DMS 273 (cell line): Measurements from ENCODE around the gene SLC22A24.
"Not testable (repeated sequence)": the region's sequence is repeated elsewhere in the genome, so short reads cannot be mapped to it uniquely, and the experiment has no call there.

ENCODE experiments used
- DNase-seq: peaks from one replicate; lab custom pipeline; 2025; ENCODE audit not compliant: unreplicated experiment; lab: John Stamatoyannopoulos, UW

The SLC22A24 gene, protein sequence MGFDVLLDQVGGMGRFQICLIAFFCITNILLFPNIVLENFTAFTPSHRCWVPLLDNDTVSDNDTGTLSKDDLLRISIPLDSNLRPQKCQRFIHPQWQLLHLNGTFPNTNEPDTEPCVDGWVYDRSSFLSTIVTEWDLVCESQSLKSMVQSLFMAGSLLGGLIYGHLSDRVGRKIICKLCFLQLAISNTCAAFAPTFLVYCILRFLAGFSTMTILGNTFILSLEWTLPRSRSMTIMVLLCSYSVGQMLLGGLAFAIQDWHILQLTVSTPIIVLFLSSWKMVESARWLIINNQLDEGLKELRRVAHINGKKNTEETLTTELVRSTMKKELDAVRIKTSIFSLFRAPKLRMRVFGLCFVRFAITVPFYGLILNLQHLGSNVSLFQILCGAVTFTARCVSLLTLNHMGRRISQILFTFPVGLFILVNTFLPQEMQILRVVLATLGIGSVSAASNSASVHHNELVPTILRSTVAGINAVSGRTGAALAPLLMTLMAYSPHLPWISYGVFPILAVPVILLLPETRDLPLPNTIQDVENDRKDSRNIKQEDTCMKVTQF

DNA sequence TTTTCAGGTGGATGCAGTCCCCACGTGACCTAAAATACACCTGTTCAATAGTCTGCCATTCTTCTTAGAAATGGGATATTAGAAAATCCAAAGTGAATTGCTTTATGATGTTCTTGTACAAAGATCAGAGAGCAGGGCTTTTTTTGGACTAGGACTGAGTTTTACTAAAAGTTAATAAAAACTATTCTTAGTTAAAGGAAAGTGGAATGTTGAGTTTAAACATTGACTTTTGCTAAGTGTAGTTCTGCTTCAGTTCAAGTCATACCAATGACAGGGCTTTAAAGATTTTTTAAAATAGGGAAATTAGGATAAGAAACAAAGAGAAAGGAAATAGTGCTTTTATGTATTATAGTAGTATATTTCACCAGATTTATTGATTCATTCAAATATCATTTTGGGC is at the start of gene SLC22A24:
Gene SLC22A24 (minus strand): TSS at position 101 of the 400 bp plus-strand sequence. CDS start 442 bp downstream, outside the sequence.
- DNase-seq = no peak

DNA sequence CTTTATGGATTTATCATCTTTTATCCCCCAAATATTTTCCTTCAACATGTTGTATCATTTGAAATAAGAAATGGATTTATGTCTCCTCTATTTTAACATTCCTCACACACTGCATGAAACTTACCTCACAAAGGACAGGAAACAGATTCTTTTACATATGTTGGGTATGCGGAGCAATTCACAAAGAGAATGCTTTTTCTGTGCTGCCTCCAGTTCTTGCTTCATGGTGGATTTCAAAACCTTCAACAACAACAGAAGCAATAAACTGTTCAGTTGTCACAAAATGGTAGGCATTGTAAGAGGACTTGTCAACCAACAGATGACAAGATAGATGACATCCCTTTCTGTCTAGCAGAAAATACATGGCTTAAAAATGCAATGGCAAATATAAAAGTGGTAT is 36.5 kb upstream of the SLC22A24 start:
- DNase-seq = no peak

DNA sequence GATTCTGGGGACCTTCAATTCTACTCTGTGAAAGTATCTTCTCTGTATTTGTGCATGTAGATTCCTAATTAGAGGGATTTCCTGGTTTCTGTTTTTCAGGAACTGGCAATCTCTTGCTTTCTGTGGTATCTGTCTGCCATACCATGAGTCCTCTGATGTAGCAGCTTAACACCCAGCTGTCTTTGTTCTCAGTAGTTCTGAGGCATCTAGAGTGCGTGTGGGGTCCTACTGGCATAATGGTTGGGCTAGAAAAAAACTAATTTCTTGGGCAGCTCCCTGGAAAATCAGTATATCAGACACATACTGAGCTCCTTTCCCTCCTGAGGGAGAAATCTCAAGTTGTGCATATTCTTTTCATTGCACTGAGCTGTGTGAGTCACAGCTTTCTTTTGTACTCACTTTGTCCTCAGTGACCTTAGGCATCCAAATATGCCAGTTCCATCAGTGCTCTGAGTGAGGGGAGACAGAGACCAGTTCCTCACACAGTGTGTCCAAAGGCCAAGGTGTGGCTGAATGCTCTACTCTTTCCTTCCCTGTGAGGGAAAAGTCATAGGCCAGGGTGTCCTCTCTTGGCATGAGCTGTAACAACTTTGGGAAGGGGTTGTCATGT is 35.5 kb upstream of the SLC22A24 start:
- no peak for DNase-seq

DNA sequence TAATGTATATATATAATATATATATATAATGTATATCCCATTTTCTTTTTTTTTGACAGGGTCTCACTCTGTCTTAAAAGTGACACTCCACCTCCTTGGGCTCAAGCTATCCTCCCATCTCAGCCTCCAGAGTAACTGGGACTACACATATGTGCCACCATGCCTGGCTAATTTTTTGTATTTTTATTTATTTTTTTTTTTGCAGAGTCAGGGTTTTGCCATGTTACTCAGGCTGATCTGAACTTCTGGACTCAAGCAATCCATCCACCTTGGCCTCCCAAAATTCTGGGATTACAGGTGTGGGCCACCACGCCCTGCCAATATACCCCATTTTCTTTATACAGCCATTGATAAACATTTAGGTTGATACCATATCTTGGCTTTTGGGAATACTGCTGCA is 33.9 kb upstream of the SLC22A24 start:
- no peak for DNase-seq

DNA sequence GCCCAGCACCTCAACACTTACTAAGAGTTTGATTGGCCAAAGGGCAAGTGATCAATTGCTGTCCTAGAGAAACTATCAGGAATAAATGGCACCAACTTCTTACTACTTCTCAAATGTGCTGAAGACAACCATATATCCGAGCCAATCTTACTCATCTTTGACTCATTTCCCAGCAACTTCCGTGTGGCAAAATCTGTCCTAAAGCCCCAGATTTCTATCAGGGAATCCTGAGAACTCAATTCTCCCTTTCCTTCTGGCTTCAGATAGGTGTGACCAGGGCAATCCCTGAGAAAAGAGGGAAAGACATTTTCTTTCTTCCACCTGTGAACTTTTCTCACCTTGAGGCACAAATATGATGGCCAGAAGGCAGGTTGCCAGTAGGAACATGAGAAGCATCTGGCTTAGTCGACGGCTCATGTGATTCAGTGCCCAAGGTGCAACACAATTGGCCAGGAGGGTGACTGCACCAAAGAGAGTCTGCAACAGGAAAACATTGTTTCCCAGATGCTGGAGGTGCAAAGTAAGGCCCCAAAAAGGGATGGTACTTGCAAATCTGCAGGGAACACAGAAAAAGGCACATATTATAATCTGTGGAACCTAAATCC is 21.8 kb upstream of the SLC22A24 start:
- DNase-seq = no peak

DNA sequence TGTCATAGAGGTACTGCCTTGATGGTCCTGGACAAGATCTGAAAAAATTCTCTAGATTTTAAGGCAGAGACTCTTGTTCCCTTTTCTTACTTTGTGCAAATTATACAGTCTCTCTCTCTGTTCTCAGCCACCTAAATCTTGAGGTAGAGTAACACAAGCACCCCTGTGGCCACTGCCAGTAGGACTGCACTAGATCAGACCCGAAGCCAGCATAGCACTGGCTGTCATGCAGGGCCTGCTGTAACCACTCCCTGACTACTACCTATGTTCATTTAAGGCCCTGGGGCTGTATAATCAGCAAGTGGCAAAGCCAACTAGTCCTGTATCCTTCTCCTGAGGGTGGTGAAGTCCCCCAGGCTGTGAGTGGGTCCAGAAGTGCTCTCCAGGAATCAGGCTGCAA is 11.8 kb upstream of the SLC22A24 start:
- DNase-seq = no peak

DNA sequence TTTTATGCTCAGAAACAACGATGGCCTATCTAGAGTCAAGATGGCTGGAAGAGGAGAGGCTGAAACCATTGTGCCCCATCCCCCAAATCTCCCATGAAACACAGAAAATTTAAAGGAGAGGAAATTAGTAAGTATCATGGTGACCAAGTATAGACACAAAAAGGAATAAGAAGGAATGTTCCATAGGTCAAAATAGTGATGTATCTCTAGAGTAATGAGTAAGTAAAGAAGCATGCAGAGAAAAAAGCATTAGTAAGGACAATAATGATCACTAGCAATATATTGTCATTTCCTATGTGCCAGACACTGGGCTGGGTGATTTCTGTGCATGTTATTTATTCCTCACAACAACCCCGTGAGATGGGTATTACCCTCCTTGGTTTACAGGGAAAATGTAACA is 2.6 kb upstream of the SLC22A24 start:
- no peak for DNase-seq

DNA sequence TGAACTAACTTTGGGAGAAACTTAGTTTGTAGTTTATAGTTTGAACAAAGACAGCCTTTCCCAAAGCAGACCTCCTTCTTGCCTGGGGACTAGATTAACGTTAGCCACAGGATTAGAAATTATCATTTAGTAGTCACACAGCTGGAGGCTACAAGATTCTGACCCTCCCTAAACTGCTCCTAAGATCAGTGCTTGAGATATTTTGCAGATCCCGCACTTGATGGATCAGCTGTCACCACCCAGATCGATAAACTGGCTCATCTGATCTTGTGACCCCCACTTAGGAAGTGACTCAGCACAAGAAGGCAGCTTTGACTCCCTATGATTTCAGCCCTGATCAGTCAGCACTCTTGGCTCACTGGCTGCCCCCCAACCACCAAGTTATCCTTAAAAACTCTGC is 1.6 kb downstream of the SLC22A24 start:
- DNase-seq = no peak

DNA sequence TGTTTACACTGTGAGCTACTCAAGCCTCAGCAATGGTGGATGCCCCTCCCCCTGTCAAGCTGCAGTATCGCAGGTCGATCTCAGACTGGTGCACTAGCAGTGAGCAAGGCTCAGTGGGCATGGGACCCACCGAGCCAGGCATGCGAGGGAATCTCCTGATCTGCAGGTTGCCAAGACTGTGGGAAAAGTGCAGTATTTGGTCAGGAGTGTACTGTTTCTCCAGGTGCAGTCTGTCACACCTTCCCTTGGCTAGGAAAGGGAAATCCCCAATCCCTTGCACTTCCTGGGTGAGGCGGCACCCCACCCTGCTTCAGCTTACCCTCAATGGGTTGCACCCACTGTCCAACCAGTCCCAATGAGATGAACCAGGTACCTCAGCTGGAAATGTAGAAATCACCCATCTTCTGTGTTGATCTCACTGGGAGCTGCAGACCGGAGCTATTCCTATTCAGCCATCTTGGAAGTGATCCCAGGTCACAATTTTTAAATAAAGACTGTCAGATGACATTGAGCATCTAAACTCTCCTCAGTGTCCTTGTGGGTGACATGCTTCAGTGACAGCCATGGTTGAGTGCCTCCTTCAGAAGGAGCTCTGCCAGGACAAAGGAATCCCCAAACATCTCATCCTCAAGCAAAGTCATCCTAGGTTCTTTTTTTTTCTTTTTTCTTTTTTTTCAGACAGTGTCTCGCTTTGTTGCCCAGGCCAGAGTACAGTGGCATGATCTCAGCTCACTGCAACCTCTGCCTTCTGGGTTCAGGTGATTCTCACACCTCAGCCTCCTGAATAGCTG is 10.8 kb downstream of the SLC22A24 start:
- DNase-seq = no peak

DNA sequence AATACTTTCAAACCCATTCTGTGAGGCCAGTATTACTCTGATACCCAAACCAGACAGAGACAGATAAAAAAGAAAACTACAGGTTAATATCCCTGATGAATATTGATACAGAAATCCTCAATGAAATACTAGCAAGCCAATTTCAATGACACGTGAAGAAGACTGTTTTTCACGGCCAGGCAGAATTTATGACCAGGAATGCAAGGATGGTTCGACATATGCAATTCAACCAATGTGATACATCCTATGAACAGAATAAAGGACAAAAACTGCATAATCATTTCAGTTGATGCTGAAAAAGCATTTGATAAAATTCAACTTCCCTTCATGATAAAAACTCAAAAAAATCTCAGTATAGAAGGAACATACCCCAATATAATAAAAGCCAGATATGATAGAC is 44.5 kb downstream of the SLC22A24 start:
- DNase-seq = no peak

DNA sequence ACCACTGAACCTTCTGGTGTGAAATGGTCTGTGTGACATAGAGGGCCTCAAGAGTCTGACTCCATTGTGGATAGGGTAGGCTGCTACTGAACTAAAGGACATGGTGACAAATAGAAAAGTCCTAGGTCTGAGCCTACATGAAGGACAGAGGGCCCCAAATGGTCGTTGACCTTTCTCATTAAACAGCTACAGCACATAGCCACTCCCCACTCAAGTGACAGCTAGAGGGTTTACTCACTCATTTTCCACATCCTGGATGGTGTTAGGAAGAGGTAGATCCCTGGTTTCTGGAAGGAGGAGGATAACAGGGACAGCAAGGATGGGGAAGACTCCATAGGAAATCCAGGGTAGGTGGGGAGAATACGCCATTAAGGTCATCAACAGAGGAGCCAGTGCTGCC is 63.3 kb downstream of the SLC22A24 start:
- no peak for DNase-seq

DNA sequence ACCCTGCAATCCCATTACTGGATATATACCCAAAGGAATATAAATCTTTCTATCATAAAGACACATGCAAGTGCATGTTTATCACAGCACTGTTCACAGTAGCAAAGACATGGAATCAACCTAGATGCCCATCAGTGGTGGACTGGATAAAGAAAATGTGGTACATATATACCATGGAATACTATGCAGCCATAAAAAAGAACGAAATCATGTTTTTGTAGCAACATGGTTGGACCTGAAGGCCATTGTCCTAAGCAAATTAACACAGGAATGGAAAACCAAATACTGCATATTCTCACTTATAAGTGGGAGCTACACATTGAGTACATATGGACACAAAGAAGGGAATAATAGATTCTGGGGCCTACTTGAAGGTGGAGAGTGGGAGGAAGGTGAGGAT is 97.8 kb downstream of the SLC22A24 start:
- DNase-seq = not testable (repeated sequence)

DNA sequence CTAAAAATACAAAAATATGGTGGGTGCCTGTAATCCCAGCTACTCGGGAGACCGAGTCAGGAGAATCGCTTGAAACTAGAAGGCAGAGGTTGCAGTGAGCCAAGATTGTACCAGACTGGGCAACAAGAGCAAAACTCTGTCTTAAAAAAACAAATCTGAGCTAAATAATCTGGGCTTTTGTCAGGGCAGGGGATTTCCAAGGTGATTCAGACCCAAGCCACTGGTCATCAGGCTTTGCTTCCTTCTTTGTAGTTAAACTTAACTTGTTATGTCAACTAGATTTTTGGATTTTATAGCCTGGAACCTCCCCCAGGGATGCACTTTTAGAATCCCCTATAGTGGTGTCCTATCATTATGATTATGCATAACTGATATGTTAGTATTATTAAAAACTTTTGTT is 101.4 kb downstream of the SLC22A24 start:
- DNase-seq = no peak

DNA sequence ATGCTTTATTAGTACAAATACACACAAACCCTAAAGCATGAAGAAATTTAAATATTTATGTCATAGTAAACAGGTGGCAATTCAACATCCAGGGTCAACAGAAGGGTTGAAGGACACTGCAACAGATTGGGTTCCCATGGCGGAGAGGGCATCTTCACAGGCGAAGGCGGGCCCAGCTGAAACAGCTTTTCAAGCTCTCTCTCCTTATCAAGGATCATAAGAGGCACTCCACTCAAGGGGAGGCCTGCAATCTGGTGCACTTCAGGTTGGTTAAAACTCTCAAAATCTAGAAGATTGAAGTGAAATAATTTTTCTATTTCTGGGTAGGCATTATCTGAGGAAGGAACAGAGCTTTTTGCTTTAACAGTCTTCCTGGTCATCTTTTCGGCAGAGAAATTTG is 111.6 kb downstream of the SLC22A24 start:
- DNase-seq = no peak
